Measurements from ENCODE around the gene SSMEM1. TPM values are rescaled to one million over a fixed set of nuclear protein-coding genes. Genes with fewer than 3 reads are reported as not detected.

The SSMEM1 gene
- total RNA-seq, 1 experiment from 2014 or later, result not detected

- ChIA-PET CTCF (interaction anchor here (1.2 kb wide), 1 partner anchor 120 kb away, joined by 3 read pairs; no protein-coding TSS in a partner anchor), POLR2A (no interaction called here)
- ATAC-seq, result no peak
- Mint-ChIP-seq H3K9me3 (no peaks in the 10 kb centered on the region), H3K4me3 (no peak overlapping the region), H3K27ac (no peak overlapping the region), H3K4me1 (no peaks in the 10 kb centered on the region), H3K27me3 (ENCODE audit: low read depth) (no peaks in the 10 kb centered on the region), H3K36me3 (peaks cover 46% of the 10 kb centered on the region)
- TF ChIP-seq ATF6 (CRISPR knock-in tag; IDR thresholded peaks at IDR 0.05) (no peak), ETV6 (CRISPR knock-in tag; IDR thresholded peaks at IDR 0.05) (no peak), OVOL2 (CRISPR knock-in tag; IDR thresholded peaks at IDR 0.05; ENCODE audit: borderline replicate concordance) (no peak)
- no peak for DNase-seq (ENCODE audit: low spot score)
These were observed 15.9 kb upstream of the SSMEM1 start for GRCh38 chr7:130191791-130192190.

DNA sequence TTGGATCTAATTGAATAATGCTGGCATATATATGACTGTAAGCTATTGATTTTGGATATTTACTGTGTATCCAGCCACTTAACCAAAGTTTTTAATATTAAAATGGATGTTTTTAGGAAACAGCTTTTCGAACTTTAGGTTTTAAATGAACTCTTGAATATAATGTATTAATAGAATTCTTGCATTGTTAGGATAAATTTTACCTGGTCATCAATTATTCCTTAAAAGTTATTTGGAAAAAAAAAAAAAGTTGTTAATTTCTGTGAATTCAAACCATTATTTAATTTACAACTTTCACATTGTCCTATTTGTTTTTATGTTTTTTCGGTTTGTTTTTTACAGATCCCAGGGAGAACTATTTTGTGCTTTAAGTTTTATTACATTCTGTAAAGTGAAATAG, 12.3 kb upstream of the SSMEM1 start:
- H3K9me3 Mint-ChIP-seq, result no peaks in the 10 kb centered on the region
- ATAC-seq, result no peak
- peaks cover 49% of the 10 kb centered on the region for H3K36me3 Mint-ChIP-seq
- no peak for TF ChIP-seq JAZF1 (CRISPR knock-in tag; IDR thresholded peaks at IDR 0.05)
- TF ChIP-seq FOXK1 (CRISPR knock-in tag; IDR thresholded peaks at IDR 0.05), result no peak
- TF ChIP-seq, protein P1, sequence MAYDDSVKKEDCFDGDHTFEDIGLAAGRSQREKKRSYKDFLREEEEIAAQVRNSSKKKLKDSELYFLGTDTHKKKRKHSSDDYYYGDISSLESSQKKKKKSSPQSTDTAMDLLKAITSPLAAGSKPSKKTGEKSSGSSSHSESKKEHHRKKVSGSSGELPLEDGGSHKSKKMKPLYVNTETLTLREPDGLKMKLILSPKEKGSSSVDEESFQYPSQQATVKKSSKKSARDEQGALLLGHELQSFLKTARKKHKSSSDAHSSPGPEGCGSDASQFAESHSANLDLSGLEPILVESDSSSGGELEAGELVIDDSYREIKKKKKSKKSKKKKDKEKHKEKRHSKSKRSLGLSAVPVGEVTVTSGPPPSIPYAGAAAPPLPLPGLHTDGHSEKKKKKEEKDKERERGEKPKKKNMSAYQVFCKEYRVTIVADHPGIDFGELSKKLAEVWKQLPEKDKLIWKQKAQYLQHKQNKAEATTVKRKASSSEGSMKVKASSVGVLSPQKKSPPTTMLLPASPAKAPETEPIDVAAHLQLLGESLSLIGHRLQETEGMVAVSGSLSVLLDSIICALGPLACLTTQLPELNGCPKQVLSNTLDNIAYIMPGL (CRISPR knock-in tag; IDR thresholded peaks at IDR 0.05), result no peak
- no peak for TF ChIP-seq FOXJ3 (CRISPR knock-in tag; IDR thresholded peaks at IDR 0.05; ENCODE audit: borderline replicate concordance)
- TF ChIP-seq ZNF317 (CRISPR knock-in tag; IDR thresholded peaks at IDR 0.05; ENCODE audit: borderline replicate concordance, low read depth), result no peak
- TF ChIP-seq MYBL2 (CRISPR knock-in tag; IDR thresholded peaks at IDR 0.05), result no peak
- no peak for TF ChIP-seq SP1 (CRISPR knock-in tag; conservative IDR thresholded peaks at IDR 0.05)
- TF ChIP-seq GABPB1 (CRISPR knock-in tag; IDR thresholded peaks at IDR 0.05), result no peak
- TF ChIP-seq, protein P2, sequence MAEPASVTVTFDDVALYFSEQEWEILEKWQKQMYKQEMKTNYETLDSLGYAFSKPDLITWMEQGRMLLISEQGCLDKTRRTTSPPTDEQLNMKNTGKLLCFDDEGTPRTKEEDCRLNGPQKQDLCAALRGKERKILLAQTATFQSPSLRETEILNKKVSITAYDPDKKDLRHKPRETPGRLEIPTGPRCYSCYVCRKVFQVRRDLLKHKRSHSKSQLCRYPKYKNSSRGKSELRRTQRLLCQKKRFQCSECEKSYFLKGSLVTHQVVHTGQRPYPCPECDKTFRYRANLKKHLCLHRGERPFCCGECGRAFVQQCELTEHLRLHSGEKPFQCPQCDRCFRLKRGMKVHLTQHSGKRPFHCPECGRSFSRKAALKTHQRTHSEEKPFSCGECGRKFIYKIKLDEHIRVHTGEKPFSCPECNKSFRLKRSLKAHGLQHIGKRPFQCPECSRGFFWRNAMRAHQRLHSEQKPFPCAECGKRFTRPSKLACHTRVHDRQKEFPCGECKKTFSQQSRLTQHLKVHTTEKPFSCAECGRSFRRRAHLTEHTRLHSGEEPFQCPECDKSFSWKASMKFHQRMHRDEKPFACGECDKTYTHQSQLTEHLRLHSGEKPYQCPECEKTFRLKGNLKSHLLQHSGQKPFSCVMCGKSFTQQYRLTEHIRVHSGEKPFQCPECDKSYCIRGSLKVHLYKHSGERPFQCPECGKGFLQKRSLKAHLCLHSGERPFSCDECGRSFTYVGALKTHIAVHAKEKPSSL (CRISPR knock-in tag; conservative IDR thresholded peaks at IDR 0.05), result no peak
- TF ChIP-seq NR2C2 (CRISPR knock-in tag; IDR thresholded peaks at IDR 0.05), result no peak
- no peak for TF ChIP-seq ZNF263 (CRISPR knock-in tag; IDR thresholded peaks at IDR 0.05; ENCODE audit: low read depth)
- TF ChIP-seq, protein P3, sequence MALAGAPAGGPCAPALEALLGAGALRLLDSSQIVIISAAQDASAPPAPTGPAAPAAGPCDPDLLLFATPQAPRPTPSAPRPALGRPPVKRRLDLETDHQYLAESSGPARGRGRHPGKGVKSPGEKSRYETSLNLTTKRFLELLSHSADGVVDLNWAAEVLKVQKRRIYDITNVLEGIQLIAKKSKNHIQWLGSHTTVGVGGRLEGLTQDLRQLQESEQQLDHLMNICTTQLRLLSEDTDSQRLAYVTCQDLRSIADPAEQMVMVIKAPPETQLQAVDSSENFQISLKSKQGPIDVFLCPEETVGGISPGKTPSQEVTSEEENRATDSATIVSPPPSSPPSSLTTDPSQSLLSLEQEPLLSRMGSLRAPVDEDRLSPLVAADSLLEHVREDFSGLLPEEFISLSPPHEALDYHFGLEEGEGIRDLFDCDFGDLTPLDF (CRISPR knock-in tag; IDR thresholded peaks at IDR 0.05), result no peak
- TF ChIP-seq ETV6 (CRISPR knock-in tag; IDR thresholded peaks at IDR 0.05), result no peak
- TF ChIP-seq OVOL2 (CRISPR knock-in tag; IDR thresholded peaks at IDR 0.05; ENCODE audit: borderline replicate concordance), result no peak
- TF ChIP-seq, protein P4, sequence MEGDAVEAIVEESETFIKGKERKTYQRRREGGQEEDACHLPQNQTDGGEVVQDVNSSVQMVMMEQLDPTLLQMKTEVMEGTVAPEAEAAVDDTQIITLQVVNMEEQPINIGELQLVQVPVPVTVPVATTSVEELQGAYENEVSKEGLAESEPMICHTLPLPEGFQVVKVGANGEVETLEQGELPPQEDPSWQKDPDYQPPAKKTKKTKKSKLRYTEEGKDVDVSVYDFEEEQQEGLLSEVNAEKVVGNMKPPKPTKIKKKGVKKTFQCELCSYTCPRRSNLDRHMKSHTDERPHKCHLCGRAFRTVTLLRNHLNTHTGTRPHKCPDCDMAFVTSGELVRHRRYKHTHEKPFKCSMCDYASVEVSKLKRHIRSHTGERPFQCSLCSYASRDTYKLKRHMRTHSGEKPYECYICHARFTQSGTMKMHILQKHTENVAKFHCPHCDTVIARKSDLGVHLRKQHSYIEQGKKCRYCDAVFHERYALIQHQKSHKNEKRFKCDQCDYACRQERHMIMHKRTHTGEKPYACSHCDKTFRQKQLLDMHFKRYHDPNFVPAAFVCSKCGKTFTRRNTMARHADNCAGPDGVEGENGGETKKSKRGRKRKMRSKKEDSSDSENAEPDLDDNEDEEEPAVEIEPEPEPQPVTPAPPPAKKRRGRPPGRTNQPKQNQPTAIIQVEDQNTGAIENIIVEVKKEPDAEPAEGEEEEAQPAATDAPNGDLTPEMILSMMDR (IDR thresholded peaks at IDR 0.05), result no peak
- no peak for TF ChIP-seq USF2 (CRISPR knock-in tag; IDR thresholded peaks at IDR 0.05)
- TF ChIP-seq AR (CRISPR knock-in tag; IDR thresholded peaks at IDR 0.05), result no peak
- no peak for TF ChIP-seq SMAD4 (CRISPR knock-in tag; IDR thresholded peaks at IDR 0.05)
- TF ChIP-seq ZNF671 (CRISPR knock-in tag; IDR thresholded peaks at IDR 0.05), result no peak
- TF ChIP-seq ELF4 (CRISPR knock-in tag; IDR thresholded peaks at IDR 0.05; ENCODE audit: low read depth), result no peak
- ChIA-PET POLR2A (no interaction called here), CTCF (no interaction called here)
- H3K4me3 Mint-ChIP-seq, result no peak overlapping the region
- no peaks in the 10 kb centered on the region for H3K27me3 Mint-ChIP-seq (ENCODE audit: low read depth)
- DNase-seq (ENCODE audit: low spot score), result no peak
- no peak overlapping the region for H3K27ac Mint-ChIP-seq
- H3K4me1 Mint-ChIP-seq, result no peaks in the 10 kb centered on the region

Measured in WTC11 (cell line).